HL-60/S4 treated with phorbol 12-myristate 13-acetate at 8.2 ng/mL for 4 days and 3 days (cell line): ENCODE measurements around the gene DDX11.
"Not testable (repeated sequence)": the region's sequence is repeated elsewhere in the genome, so short reads cannot be mapped to it uniquely, and the experiment has no call there.

Source experiments
- in situ Hi-C: fragments of 300-500 bp; cut with MboI; formaldehyde crosslinking; loops from 2 replicates; pipeline ENCODE4 v1.15.0; 2022; ENCODE audit warnings: low sequenced_read_pairs

Gene DDX11

GRCh38 chr12:31066196-31066595 is 7.5 kb upstream of the DDX11 start:
- in situ Hi-C loops, result not testable (repeated sequence)

- in situ Hi-C loops, result not testable (repeated sequence)
Observed at GRCh38 chr12:31067656-31068055, 6.0 kb upstream of the DDX11 start.

- in situ Hi-C loops, result not testable (repeated sequence)
Observed at GRCh38 chr12:31070971-31071740, 2.5 kb upstream of the DDX11 start.

GRCh38 chr12:31072962-31073361 is 698 bp upstream of the DDX11 start:
- in situ Hi-C loops, result not testable (repeated sequence)

- in situ Hi-C loops, result not testable (repeated sequence)
Observed at GRCh38 chr12:31074333-31074874, 744 bp downstream of the DDX11 start.

GRCh38 chr12:31076150-31076549 is 2.5 kb downstream of the DDX11 start:
- in situ Hi-C loops, result not testable (repeated sequence)

GRCh38 chr12:31077095-31077494 is 3.4 kb downstream of the DDX11 start:
- in situ Hi-C loops, result not testable (repeated sequence)

- in situ Hi-C loops, result not testable (repeated sequence)
Observed at GRCh38 chr12:31077998-31078397, 4.3 kb downstream of the DDX11 start.

GRCh38 chr12:31079421-31079820 is 5.8 kb downstream of the DDX11 start:
- in situ Hi-C loops, result not testable (repeated sequence)

- in situ Hi-C loops, result not testable (repeated sequence)
Observed at GRCh38 chr12:31080221-31080620, 6.6 kb downstream of the DDX11 start.

- in situ Hi-C loops, result not testable (repeated sequence)
Observed at GRCh38 chr12:31081274-31081673, 7.6 kb downstream of the DDX11 start.

- in situ Hi-C loops, result not testable (repeated sequence)
Observed at GRCh38 chr12:31084241-31084640, 10.6 kb downstream of the DDX11 start.

- in situ Hi-C loops, result not testable (repeated sequence)
Observed at GRCh38 chr12:31086032-31086431, 12.4 kb downstream of the DDX11 start.

- in situ Hi-C loops, result not testable (repeated sequence)
Observed at GRCh38 chr12:31087486-31087885, 13.8 kb downstream of the DDX11 start.

- in situ Hi-C loops, result not testable (repeated sequence)
Observed at GRCh38 chr12:31087956-31088355, 14.3 kb downstream of the DDX11 start.

- in situ Hi-C loops, result no loop called here
Observed at GRCh38 chr12:31089072-31089471, 15.4 kb downstream of the DDX11 start.

- in situ Hi-C loops, result not testable (repeated sequence)
Observed at GRCh38 chr12:31091629-31092028, 18.0 kb downstream of the DDX11 start.

GRCh38 chr12:31092718-31093117 is 19.1 kb downstream of the DDX11 start:
- in situ Hi-C loops, result not testable (repeated sequence)

GRCh38 chr12:31095080-31095860 is 21.6 kb downstream of the DDX11 start:
- in situ Hi-C loops, result not testable (repeated sequence)

- in situ Hi-C loops, result not testable (repeated sequence)
Observed at GRCh38 chr12:31096251-31097065, 22.8 kb downstream of the DDX11 start.

- in situ Hi-C loops, result not testable (repeated sequence)
Observed at GRCh38 chr12:31097819-31098218, 24.2 kb downstream of the DDX11 start.
